Measurements from ENCODE around the gene ZBTB5. TPM values are rescaled to one million over a fixed set of nuclear protein-coding genes. Genes with fewer than 3 reads are reported as not detected.

ZBTB5 gene
- total RNA-seq, 4 donors from 2014 or later = 15.0 to 23.3 (median 20.5) TPM

DNA sequence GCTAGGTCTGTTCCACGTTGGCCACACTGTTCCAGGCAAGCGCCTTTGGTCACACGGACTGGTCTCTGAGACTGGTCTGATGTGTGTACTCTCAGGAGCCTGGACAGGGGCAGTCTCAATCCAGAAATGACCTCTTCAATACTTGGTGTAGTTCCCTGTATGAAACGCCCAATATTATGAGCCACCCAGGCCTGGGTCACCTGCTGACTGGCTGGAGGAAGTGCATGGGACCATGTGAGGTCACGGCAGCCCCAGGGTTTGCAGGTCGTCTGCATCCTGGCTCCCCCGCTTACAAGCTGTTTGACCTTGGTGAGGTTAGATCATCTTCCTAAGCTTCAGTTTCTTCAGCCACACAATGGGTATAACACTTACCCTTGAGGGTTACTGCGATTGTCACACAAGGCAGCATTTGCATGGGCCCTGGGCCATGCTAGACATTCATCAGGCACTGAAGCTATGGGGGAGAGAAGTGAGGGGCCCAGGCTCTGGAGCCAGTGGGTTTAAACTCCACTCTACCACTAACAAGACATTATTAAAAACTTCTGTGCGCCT lies 47.9 kb downstream of the ZBTB5 start:
- no peak overlapping the region for H3K4me3 ChIP-seq
- TF ChIP-seq, protein P1, sequence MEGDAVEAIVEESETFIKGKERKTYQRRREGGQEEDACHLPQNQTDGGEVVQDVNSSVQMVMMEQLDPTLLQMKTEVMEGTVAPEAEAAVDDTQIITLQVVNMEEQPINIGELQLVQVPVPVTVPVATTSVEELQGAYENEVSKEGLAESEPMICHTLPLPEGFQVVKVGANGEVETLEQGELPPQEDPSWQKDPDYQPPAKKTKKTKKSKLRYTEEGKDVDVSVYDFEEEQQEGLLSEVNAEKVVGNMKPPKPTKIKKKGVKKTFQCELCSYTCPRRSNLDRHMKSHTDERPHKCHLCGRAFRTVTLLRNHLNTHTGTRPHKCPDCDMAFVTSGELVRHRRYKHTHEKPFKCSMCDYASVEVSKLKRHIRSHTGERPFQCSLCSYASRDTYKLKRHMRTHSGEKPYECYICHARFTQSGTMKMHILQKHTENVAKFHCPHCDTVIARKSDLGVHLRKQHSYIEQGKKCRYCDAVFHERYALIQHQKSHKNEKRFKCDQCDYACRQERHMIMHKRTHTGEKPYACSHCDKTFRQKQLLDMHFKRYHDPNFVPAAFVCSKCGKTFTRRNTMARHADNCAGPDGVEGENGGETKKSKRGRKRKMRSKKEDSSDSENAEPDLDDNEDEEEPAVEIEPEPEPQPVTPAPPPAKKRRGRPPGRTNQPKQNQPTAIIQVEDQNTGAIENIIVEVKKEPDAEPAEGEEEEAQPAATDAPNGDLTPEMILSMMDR (IDR thresholded peaks at IDR 0.05) = no peak
- no peak for TF ChIP-seq POLR2A (IDR thresholded peaks at IDR 0.05)
- no peaks in the 10 kb centered on the region for H3K27me3 ChIP-seq
- no peaks in the 10 kb centered on the region for H3K9me3 ChIP-seq
- no peak for DNase-seq
- H3K36me3 ChIP-seq = no peaks in the 10 kb centered on the region
- H3K27ac ChIP-seq = no peak overlapping the region
- 89 to 91% methylated on average over 6 to 8 of the region's 9 CpGs for WGBS, 2 donors
- intact Hi-C loops (cut with DNase I) = no loop called here
- peaks cover 14 to 44% (median 18%) of the 10 kb centered on the region in 3 donors for H3K4me1 ChIP-seq

DNA sequence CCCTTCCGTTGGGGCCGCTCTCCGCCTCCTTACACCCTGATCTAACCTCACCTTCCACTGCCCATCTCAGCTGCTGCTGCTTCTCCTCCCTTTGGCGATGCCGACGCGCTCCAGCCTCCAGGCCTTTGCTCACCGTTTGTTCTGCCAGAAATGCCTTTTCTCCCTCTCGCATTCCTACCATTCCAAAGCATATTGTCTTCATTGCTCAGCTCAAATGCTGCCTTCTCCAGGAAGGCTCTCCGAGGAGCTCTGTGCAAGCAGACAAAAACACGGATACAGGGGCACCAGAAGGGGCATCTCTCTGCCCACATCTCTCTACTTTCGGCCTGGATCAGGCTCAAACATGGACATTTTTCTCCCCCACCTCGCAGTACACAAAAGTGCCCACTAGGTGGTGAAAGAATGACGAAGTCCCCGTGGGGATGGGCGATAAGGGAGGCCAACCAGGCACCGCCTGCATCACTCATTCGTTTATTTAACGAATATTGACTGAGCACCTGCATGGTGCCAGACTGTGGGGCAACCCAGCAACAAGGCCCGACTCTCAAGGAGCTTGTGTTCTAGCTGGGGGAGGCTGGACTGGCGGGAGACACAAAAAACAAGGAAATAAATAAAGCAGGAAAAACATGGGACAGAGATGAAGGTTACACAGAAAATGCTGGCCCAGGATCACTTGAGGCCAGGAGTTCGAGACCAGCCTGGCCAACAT lies 50.1 kb downstream of the ZBTB5 start:
- H3K4me3 ChIP-seq = peak overlapping the region in 1 of 4 donors; percentile 23
- TF ChIP-seq POLR2A (IDR thresholded peaks at IDR 0.05) = no peak
- TF ChIP-seq, protein P1 (IDR thresholded peaks at IDR 0.05) = peak; percentile 69 to 92 (median 86)
- H3K36me3 ChIP-seq = no peaks in the 10 kb centered on the region
- no peak for DNase-seq
- peak overlapping the region in 2 of 4 donors; percentile 7 to 39 for H3K27ac ChIP-seq
- 28 to 29% methylated on average over 20 to 22 of the region's 22 CpGs for WGBS, 2 donors
- intact Hi-C loops (cut with DNase I) = no loop called here
- no peaks in the 10 kb centered on the region for H3K9me3 ChIP-seq
- peaks cover 9 to 47% (median 15%) of the 10 kb centered on the region in 3 donors for H3K4me1 ChIP-seq
- no peaks in the 10 kb centered on the region for H3K27me3 ChIP-seq

DNA sequence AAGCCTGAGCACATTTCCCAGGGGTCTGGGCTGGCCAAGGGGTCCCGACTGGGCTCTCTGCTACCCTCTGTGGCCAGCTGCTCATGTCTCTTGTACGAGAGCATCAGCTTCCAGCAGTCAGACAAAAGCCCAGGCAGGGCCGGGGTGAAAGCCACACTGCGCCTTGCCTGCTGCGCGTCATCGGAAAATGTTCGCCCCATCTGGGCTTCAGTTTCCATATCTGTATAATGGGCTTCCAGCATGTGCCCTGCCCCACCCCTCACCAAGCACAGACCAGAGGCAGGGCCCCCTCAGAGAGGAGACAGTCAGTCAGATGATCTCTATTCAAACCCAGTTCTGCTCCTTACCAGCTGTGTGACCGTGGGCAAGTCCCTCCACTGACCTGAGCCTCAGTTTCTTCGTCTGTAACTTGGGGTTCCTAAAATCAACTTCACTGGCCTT lies 50.7 kb downstream of the ZBTB5 start:
- no peak for DNase-seq
- H3K36me3 ChIP-seq = no peaks in the 10 kb centered on the region
- intact Hi-C loops (cut with DNase I) = no loop called here
- no peaks in the 10 kb centered on the region for H3K27me3 ChIP-seq
- peak overlapping the region in 1 of 4 donors; percentile 39 for H3K27ac ChIP-seq
- H3K4me3 ChIP-seq = no peak overlapping the region
- 89 to 92% methylated on average over 3 to 8 of the region's 10 CpGs for WGBS, 2 donors
- TF ChIP-seq, protein P1 (IDR thresholded peaks at IDR 0.05) = no peak
- no peak for TF ChIP-seq POLR2A (IDR thresholded peaks at IDR 0.05)
- peaks cover 9 to 47% (median 15%) of the 10 kb centered on the region in 3 donors for H3K4me1 ChIP-seq
- no peaks in the 10 kb centered on the region for H3K9me3 ChIP-seq

DNA sequence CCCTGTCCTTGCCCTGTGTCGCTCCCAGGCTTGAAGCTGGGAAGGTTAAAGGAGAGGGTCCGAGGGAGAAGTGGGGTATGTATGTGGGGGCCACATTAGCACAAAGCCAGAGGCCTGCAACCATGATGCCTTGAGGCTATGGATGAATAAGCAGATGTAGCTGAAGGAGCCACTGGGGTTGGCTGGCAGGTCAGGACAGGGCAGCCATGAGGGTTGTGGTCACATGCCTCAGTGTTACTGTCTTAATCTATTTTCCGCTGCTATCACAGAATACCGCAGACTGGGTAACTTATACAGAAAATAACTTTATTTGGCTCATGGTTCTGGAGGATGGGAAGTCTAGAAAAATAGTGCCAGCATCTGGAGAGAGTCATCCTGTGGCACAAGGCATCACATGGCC lies 51.9 kb downstream of the ZBTB5 start:
- TF ChIP-seq, protein P1 (IDR thresholded peaks at IDR 0.05) = no peak
- no peak for TF ChIP-seq POLR2A (IDR thresholded peaks at IDR 0.05)
- H3K36me3 ChIP-seq = no peaks in the 10 kb centered on the region
- no peak overlapping the region for H3K4me3 ChIP-seq
- H3K27me3 ChIP-seq = no peaks in the 10 kb centered on the region
- DNase-seq = no peak
- peaks cover 9 to 39% (median 15%) of the 10 kb centered on the region in 3 donors for H3K4me1 ChIP-seq
- H3K9me3 ChIP-seq = no peaks in the 10 kb centered on the region
- intact Hi-C loops (cut with DNase I) = no loop called here
- WGBS, 2 donors = 85 to 100% methylated on average over 2 to 4 of the region's 4 CpGs
- H3K27ac ChIP-seq = no peak overlapping the region

DNA sequence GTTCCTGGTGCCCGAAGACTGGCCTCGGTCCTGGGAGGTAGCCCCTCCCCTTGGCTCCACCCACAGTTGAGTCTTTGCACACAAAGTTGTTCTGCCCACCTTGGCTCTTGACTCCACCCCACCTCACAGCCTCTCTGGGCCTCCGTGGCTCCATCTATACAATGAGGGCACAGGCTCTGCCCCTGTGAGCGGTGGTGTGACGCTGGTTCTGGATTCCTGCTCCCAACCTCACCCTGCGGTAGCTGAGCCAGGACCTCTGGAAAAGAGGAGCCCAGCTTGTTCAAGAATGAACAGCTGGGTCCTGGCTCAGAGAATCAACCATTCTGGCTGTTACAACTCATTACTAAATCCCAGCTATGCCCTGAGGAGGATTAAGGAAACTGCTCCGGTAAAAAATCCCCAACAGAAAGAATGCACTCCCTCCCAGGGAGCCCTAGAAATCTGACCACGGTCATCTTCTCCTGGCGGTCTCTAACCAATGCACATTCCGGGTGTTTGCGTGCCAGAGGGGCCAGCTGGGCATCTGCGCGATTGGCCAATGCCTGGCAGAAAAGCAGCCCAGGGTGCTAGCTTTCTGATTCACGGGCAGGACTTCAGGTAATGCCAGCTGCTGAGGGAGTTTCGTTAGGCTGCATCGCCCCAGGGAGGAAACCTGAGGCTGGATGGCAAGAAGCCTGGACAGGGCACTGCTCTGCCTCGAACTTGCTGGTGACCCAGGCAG lies 52.7 kb downstream of the ZBTB5 start:
- no peak for DNase-seq
- 24 to 53% methylated on average over 7 to 11 of the region's 17 CpGs for WGBS, 2 donors
- H3K27ac ChIP-seq = peak overlapping the region in 2 of 4 donors; percentile 10 to 25
- no peaks in the 10 kb centered on the region for H3K27me3 ChIP-seq
- no peak for TF ChIP-seq POLR2A (IDR thresholded peaks at IDR 0.05)
- TF ChIP-seq, protein P1 (IDR thresholded peaks at IDR 0.05) = no peak
- peaks cover 9 to 33% (median 15%) of the 10 kb centered on the region in 3 donors for H3K4me1 ChIP-seq
- intact Hi-C loops (cut with DNase I) = no loop called here
- no peaks in the 10 kb centered on the region for H3K36me3 ChIP-seq
- H3K9me3 ChIP-seq = no peaks in the 10 kb centered on the region
- no peak overlapping the region for H3K4me3 ChIP-seq
